Mammary epithelial cell (primary cell): ENCODE data around the gene GFER.

ENCODE experiments used
- CTCF ChIP-seq, 2 donors: IDR thresholded peaks in 1 of 2; conservative IDR thresholded peaks in 1 of 2; 2 replicates each; pipeline ENCODE4 v1.5.1; 2011 to 2012; ENCODE audit warnings: inconsistent platforms in 2 of 2, low read length in 2 of 2, mild to moderate bottlenecking in 2 of 2, control low read depth in 1 of 2, low read depth in 1 of 2; ENCODE audit not compliant: insufficient read depth in 1 of 2; ENCODE audit errors: extremely low read depth in 1 of 2
- EZH2 ChIP-seq: IDR thresholded peaks from 2 replicates; pipeline ENCODE4 v1.6.1; 2012; ENCODE audit warnings: low read length, inconsistent platforms, borderline replicate concordance

DNA sequence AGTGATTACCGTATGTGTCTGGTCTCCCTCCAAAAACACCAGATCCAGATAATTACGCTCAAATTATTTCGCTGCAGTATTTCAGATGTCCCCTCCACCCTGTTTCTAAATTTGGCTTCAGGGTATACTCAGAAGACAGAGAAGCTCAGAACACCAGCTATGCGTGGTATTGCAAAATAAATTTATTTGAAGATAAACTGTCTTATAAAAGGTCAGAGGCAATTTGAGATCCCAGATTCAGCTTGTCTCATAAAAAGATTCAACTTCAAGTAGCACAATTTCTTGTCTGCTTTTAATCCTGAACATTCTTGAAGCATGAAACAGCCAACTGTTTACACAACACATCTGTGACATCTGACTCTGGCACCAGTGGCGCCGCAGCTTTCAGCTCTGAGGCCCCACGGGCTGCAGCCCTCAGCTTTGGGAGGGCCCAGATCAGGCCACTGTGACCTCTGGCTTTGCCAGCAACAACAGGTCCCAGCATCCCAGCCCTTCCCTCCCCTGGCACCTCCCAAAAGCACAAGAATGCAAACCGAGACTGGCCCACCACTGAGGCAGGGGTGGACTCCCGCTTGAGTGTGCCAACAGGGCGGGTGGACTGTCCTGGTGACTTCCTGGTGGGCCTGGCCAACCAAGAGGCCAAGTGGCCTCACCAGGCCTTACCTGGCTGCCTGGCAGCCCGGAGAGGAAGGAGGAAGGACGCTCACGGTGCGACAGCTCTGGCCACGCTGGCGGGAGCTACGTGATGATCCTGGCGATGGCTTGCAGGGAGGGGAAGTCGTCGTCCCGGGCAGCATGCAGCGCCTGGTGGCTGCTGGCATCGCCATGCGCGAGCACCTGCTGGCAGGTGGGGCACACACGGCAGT lies 13.7 kb downstream of the GFER start:
- no peak for TF ChIP-seq CTCF (conservative IDR thresholded peaks at IDR 0.05 in 1 of 2, IDR thresholded peaks at IDR 0.05 in 1 of 2; ENCODE audit: extremely low read depth in 1 of 2, insufficient read depth in 1 of 2, low read depth in 1 of 2, low read length in 2 of 2)
- TF ChIP-seq EZH2: no peak
